Activated T-helper 9 cell treated with anti-CD3 and anti-CD28 coated beads, Interleukin-2, amount 50 U/mL, for 16 hours (primary cell): Measurements from ENCODE around the gene FER.
"Not testable (repeated sequence)": the region's sequence is repeated elsewhere in the genome, so short reads cannot be mapped to it uniquely, and the experiment has no call there.

Experiments used
- DNase-seq: peaks from one replicate; pipeline ENCODE4 v3.0.0-alpha.2; 2020; ENCODE audit warnings: low read depth

The FER gene

DNA sequence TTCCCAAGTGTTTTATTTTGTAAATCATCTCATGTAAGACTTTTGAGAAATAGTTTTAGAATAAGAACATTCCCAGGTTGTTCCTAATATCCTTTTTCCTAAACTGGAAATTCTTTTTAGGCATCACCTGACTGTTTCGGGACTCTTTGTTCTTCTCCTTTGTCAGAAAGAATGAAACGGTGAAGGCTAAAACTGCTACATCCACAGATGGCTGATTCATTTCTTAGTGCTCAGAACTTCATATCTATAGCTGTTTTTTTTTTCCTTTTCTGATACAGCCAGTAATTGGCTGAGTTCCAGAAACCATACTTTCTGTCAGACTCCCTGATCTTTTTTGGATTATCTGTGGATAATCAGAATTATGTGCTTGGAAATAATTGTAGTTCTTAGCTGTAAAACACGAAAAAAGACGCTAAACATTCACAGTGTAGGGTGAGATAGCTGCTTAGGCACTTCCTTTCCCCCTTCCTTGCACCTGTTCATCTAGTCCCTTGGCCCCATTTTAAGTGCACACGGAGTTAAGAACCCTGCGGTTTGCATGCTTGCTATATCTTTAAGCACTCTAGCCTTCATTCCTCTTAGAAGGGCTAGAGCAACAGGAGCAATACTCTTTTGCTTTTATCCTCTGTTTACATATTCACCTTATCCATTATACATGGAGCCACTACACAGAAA, 378.2 kb downstream of the FER start:
- no peak for DNase-seq

DNA sequence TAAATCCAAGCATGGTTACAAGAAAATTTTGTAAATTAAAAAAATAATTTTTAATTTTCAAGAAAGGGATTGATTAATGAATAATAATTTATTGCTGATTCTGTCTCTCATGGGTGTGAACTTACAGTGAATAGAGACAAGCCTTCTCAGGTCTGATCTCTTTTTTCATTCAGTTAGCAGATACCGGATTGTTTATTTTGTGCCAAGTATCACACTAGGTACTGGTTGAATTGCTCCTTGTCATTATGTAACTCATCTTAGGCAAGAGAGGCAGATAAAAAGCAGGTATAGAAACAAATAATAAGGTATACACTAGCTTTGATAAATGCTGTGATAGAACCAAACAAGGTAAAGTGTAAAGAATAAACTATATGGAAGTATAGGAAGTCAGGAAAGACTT, 378.8 kb downstream of the FER start:
- DNase-seq: no peak

DNA sequence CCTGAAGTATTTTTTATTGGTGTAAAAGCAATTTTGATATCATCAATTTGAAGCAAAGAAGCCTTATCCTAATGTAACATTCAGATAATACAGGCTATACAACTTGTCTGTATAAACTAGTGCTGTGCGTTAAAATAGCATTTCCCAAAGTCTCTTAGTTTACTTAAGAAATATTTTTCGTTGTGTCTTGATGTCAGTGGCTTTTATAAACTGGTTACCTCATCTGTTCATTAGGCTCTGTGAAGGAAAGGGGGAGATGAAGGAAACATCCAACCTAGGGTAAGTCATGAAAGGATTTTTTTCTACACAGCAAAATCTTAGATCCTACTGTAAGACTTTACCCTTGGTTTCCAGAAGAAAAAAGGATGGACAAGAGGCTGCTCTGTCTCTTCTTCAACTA, 389.2 kb downstream of the FER start:
- DNase-seq: no peak

DNA sequence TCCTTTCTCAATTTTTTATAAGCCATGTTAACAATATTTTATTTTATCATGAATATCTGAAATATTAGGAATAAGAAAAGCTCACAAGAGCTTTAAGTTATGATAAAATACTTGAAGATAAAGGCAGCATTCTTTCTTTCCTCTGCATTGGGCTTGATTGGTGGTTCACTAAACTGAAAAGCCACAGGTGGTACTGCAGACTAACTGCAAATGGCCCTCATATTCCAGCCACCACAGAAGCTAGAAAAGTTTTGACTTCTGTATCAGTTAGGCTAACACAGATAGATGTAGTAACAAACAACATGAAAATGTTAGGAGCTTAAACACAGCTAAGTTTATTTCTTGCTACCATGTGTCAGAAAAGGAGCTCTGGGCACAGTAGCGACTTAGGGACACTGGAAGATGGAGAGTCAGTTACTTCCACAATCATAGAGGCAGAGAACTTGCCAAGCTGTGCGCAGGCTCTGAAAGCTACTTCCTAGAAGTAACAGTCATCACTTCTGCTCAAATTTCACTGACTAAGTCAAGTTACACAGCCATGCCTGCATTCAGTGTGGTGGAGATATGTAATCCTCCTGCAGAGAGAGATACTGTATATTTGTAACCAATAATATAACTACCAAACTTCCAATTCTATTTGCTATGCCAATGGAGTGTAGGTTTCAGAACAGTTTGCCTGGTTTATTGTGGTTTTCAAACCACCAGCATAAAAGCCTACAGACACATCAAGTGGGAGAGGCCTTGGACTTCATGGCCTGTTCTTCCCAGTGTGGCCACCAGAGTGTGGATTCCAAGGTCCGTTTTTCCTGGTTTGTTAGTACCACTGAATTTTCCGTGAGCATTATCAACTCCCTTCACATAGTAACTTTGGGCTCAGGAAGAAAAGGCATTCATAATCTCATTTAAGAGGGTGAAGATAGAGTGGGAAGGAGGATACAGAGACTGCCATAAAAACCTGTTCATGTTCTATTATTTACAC, 393.8 kb downstream of the FER start:
- no peak for DNase-seq

DNA sequence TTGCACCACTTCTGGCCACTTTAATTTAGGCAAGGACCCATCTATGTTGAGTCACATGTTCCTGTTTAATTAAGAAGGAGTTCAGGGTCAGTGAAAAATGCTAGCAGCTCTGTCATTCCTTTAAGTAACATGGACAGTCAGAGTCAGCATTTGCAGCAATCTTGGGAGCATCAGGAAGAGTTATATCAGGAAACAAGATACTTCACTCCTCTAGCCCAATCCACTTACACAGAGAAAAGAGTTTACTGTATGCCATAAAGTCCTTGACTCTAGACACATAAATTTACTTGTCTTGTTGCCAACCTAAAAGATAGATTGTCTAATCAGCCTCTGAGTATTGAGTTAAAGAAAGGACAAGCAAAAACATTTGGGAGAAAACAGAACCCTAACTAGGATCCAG, 395.3 kb downstream of the FER start:
- DNase-seq: no peak

DNA sequence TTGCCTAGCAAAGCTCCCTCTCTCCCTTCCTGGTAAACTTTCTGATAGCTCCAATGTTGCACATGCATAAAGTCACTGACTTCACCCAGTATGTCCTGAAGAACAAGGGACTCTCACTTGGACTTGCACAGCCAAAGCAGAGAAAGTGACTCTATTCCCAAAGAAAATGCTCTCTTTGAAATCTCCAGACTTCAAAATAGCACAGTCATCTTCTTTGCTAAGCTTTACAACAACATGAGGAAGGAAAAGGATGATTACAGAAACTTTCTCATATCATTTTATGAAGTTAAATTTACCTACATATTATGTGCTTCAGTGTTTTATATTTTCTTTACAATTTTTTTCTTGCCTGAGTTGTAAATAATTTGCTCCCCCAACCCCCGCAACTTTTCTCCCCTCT, 397.4 kb downstream of the FER start:
- no peak for DNase-seq

DNA sequence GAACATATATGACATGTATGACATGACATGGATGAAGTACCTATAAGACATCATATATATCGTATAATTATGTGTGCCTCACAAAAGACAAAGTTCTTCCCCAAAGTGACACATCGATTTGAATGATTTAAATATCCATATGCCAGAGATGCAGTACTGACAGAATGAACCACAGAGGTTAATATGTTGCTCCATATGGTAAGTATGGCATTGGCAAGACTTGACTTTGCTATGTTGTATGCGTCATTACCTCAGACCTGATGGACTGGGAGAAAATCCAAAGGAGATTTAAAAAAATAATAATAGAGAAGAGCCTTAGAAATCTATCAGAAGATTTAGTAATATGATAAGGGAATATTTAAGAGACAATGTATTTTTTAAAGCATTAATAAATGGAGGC, 398.9 kb downstream of the FER start:
- DNase-seq: no peak

DNA sequence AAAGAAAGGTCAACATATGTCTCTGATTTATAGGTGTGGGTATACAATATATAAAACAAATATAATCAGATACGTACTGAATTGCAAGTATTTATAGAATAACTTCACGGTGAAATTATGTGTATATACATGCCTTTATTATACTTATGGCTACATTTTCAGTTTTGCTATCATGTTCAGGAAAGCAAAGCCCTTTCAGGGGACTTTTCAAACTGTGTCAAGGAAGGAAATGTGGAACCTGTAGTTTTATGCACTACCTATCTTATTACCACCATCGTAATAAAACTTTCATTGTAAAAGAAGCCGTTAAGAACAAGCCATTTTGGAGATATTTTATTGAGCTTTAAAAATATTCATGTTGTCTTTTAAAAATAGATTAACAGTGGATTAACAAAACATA, 404.9 kb downstream of the FER start:
- DNase-seq: no peak

DNA sequence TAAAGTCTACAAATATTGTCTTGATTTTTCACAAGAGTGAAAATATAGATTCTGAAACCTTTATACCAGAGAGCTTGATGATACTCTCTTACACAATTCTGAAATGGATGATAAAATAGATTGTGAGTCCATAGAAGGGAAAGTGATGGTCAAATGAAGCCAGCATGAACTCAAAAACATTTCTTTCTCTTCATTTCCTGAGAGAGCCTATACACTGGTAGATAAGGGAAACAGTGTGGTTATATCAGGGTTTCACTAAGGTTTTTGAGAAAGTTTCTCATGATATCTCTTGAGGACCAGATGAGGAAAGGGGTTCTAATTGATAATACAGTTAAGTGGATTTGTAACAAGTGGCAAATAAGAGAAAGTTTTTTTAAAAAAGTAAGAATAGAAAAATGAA, 407.9 kb downstream of the FER start:
- no peak for DNase-seq

DNA sequence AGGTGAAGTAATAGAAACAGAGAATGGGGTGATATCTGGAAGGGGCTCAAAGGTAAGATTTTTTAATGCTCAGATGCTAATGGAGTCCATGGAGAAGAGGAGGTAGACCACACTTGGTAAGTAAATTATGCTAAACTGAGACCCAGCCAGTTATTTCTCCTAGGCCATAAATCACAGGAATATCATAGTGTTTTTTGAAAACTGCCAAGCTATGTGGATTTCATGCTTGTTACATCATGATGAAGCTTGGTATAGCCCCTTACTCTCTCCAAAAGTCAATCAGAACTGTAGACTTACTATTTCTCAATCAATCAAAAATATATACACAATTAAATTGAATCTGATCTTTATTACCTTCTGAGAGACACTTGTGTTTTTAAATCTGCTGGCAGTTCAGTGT, 409.2 kb downstream of the FER start:
- DNase-seq: no peak

DNA sequence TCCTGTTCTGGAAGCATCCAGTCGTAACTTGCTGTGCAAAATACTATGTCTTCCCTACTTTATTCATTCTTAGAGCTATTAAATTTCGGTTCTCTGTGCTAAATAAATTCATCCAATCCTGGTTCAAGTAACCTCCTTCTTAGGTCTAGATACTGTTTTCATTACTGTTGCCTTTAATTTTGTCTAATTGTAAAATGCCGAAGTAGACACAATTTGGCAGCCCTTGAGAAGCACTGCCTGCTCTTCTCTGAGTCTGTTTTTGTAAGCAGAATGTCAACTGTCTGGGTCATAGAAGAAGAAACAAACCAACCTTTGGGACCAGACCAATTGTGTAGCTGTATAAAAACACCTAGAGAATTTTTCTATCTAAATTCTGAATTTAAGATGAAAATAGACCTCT, 412.8 kb downstream of the FER start:
- DNase-seq: no peak

DNA sequence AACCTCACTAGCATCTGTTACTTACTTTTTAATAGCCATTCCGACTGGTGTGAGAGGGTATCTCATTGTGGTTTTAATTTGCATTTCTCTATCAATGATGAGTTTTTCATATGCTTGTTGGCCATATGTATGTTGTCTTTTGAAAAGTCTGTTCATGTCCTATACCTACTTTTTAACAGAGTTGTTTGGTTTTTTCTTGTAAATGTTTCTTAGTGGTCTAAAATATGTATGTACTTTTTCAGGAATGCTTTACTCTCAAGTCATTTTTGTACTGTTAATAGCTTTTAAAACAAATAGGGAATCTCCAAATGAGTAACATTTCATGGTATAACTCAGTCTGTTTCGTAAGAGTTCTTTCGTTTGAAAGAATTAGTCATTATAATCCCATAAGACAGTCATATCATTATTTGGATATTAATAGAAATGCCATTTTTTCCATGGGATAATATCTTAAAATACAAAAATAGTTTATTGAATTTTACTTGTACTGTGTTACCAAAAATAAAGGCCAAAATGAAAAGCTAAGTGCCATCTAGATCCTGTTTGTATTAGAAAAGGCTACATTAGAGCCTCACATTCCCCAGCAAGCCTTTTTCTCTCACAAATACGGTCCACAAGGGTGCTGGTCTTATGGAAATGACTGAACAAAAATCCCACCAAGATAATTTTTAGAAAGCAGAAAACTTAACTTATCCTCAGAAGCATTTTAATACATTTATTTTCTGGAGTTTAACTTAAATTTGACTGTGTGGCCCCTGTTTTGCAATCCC, 414.4 kb downstream of the FER start:
- no peak for DNase-seq

DNA sequence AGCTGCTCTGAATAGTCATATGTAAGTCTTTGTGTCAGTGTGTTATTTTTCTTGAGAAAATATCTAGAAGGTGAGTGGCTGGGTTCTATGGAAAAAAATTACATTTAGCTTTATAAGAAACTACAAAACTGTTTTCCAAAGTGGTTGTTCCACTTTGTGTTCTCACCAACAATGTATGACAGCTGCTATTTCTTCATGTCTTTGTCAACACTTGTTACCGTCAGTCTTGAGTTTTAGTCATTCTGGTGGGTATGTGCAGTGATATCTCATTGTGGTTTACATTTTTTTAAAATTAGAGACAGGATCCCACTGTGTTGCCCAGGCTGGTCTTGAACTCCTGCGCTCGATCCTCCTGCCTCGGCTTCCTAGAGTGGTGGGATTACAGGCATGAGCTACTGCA, 415.6 kb downstream of the FER start:
- no peak for DNase-seq

DNA sequence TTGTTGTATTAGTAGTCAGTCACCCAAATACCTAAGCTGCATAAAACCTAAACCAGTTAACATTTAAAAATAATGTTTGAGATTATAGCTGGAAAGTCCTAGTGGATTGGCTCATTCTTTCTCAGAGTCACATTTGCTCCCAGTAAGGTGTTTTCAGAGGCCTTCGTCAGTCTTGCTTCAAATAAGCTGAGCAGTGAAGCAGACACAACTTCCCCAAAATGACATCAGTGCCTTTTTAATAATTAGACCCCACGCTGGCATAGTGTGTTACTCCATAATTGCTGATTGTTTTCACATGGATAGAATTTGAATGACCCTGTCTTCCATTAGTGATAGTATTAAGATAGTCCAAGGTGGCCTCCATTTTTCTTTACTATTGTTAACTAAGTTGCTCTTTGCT, 416.3 kb downstream of the FER start:
- no peak for DNase-seq

DNA sequence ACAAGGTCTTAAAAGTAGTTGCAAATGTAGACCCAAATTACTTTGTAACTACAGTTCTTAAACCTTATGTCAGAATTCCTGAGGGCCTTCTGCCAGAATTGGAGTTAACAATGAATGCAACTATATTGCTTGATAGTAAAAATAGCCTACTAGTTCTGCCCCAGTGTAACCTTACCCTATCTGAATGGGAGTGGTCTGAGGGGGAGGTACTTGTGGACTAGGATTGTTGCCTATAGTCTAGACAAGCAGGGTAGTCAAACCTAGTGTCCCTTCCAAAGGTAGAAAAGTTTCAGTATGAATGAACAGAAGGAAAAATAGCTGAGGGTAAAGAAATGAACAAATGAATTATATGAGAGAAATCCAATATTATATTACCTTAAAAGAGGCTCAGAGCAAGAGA, 419.9 kb downstream of the FER start:
- DNase-seq: no peak

DNA sequence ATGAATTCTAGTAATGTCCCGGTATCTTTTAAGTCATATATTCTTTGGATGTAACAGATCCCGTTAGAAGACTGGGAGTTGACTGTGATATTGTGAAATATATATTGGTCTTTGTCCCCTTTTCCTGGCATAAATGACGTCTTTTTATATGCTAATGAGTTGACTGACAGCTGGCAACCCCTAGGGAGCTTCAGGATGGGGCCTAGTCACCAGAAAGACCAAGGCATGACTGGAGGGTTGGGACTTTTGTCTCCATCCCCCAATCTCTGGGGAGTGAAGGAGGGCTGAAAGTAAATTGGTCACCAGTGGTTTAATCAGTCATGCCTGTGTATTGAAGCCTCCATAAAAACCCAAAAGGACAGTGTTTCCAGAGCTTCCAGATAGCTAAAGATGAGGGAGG, 420.5 kb downstream of the FER start:
- DNase-seq: no peak

DNA sequence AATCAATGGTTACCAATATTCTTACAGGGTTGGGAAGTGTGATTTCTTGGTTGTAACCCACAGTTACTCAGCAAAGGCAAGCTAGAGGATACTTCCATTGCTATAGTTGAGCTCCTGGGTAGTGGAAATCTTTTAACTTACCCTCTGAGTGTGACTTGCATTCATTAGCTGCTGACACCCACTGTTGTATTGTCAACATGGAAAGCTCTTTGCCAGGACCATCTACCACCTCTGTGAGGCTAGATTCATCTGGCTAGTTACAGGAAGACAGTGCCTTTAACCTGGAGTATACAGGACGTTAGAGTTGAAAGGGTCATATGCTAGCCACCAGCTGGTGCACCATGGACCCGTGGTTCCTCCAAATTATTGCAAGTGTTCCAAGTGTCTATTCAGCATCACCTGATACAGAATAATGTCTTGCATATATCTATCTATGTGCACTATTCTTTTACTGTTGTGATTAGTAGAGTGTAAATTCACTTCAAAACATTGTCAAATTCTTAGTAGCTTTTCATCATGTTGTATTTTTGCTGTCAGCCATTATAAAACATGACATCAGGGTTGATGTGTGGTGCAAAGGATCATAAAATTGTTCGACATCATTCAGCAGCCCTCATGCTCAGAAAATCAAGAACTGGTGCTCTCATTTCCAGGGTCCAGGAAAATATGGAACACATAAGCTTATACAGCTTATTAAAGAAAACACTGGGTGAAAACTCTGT, 423.1 kb downstream of the FER start:
- DNase-seq: no peak

DNA sequence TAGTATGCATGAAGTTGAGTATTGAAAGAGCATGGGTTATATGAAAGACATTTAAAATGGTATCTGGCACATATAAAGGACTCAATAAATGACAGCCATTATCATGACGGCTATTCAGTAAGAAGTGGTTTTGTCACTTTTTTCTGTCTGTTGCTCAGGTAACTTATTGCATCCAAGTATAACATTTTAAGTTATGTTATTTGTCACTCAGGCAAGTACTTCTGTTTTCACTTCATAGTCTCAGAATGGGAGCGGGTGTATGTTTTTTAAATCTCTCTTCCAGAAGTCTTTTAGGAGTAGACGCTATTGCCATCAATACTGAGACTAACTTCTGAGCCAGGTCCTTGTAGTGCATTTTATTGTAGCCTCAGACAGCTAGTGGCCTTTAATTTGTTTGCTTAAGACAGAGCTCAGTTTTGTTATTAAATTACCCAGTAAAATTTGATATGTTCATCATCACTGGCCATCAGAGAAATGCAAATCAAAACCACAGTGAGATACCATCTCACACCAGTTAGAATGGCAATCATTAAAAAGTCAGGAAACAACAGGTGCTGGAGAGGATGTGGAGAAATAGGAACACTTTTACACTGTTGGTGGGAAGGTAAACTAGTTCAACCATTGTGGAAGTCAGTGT, 423.9 kb downstream of the FER start:
- not testable (repeated sequence) for DNase-seq

DNA sequence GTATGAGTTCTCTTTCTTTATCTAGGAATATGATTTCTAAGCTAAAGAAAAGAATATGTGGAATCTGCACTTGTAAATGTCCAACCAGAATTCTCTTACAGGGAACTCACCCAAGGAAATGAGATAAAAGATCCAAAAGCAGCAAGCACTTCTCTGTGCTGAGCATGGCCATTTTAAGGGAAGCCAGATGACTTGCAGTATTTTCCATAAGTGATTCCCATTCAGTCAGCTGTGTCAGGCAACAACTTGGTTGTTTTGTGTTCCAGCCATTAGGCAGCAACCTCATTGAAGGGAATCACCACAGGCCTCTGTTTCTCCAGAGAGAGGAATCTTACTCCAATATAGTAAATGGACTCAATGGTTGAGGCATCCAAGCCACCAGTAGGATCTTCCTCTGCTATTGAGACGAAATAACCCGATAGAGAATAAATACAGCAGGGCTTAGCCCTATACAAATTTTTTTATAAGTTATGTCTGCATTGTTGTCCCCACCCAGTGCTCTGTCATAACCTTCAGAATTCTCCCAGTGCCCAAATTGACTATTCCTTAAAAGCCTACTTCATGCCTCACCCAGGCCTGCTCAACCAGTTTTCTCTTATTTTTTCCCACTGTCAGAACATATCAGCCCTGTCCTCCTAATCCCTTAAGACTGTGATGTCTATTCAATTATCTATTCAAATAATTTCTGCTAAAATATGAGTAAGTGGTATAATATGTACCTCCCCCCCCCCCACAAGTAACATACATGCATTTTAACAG, 425.5 kb downstream of the FER start:
- DNase-seq: no peak

DNA sequence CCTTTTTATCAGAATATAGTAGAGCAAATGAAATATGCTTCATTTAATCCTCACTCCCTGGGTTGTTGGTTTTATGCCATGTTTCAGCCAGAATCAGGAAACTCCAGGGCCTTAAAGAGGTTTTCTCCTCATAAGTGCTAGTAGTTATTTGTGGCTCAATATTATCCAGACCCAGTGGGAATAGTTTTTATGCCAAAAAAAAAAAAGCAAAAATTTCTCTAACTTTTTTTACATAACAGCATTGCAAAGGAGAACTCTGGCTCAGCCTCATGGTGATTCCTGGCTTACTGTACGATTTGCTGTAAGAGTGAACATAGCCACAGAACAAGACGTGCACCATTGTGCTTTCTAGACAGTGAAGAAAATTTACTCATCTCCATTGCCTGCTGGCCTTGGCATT, 429.5 kb downstream of the FER start:
- no peak for DNase-seq

DNA sequence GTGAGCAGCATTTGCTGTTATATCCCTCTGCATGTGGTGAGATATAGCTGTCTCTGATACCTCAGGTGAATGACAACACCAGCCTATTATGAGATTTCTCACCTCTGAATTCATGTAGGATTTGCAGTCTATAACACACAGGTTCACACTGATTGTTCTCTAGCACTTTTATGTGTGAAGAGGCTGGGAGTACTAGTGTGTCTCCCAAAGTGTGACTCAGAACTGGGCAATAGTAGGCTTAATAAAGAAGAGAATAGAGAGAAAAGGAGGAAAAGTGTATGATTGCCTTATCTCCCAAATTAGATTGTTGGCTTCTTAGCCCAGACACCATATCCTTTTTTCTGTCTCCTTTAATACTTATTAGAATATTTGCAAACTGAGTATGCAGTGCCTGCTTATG, 430.1 kb downstream of the FER start:
- DNase-seq: no peak
